Measurements from ENCODE around the gene KIRREL3.

KIRREL3 gene

DNA sequence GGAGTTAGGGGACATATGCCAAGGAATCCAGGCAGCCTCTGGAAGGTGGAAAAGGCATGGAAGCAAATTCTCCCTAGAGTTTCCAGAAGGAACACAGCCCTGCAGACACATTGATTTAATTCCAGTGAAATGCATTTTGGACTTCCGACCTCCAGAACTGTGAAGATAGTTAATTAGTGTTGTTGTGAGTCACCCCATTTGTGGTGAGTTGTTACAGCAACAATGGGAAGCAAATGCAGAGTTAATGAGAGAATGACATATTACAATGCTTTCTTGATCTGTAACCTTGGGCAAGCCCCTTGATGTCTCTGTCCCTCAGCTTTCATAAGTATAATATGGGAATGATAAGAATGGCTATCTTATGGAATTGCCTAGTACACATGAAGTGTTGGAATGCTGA lies 178.7 kb downstream of the KIRREL3 start:
- no peak for DNase-seq

- DNase-seq: no peak
Observed at GRCh38 chr11:126819194-126819593, 181.4 kb downstream of the KIRREL3 start.

DNA sequence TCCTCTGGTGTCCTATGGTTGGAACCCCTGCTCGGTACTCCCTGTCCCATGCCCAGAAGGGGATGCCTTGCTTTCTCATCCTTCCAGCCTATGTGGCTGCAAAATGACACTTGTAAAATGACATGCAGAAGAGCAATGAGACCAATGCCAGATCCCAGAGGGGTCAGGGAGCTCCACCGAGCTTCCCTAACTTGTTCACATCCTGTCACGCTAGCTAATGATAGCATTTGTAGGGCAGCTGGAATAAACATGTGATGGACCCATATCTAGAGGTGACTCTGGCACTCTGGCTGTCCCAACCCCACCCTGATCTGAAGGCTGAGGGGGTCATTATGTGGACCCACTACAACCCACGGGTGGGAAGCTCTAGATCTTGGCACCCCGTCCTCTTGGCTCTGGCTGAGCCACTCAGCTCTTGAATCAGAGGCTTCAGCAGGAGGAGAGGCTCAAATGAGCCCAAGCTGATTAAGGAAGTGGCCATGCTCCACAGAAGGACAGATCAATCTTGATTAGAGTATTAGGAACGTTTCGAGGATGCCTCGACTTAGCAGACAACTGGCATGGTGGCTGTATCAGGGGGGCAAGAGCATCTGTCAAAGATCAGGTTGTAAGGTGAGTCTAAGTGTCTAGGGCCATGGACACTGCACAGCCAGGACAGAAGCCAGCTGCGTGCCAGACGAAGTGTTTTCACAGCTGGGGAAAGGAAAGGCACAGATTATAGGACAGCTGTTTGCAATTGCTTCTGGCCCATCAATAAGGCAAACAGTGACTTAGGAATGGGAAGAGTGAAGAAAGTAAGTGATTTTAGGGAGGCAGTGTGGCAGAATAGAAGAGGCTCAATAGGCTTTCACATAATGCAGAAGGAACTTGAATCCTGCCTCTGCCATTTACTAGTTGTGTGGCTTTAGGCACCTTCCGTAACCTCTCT lies 182.8 kb downstream of the KIRREL3 start:
- DNase-seq: no peak

- DNase-seq: no peak
Observed at GRCh38 chr11:126817096-126817495, 183.5 kb downstream of the KIRREL3 start.

DNA sequence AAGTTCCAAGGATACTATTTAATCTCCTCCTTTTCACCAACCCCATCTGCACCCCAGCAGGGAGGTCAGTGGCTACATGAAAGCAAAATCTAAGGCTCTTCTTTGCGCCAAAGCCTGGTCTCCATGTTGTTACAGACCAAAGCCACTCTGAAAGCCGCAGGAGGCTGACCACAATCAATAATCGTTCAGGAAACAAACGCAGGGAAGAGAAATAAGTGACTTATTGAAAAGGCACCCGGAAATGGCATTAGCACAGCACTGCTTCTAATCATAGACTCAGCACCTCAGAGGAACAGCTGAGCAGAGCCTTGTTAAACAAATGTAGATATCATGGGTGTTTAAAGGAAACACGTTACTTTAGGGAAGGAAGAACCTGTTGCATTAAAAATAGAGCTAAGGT lies 183.9 kb downstream of the KIRREL3 start:
- no peak for DNase-seq

- DNase-seq: no peak
Observed at GRCh38 chr11:126815111-126815510, 185.5 kb downstream of the KIRREL3 start.

DNA sequence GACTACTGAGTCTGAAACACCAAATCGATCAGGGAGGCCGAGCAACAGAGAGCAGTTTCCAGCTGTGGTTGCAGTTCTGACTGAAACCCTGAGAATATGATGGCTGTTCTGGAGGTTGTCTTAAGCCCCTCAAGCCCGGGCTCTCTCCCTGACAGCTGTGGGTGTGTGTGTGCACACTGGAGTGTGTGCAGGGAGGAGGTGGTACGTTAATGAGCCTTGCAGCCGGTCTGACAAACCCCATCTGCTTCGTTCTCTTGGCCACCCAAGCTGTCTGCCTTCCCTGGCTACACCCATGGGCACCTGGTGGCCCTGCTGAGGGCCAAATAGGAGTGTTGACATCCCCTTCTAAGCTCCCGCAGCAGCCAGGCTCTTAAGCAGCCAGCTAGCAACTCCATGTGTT lies 189.8 kb downstream of the KIRREL3 start:
- no peak for DNase-seq

GRCh38 chr11:126809514-126810289 lies 190.9 kb downstream of the KIRREL3 start:
- no peak for DNase-seq

GRCh38 chr11:126808836-126809235 lies 191.7 kb downstream of the KIRREL3 start:
- no peak for DNase-seq

- DNase-seq: no peak
Observed at GRCh38 chr11:126808296-126808695, 192.3 kb downstream of the KIRREL3 start.

DNA sequence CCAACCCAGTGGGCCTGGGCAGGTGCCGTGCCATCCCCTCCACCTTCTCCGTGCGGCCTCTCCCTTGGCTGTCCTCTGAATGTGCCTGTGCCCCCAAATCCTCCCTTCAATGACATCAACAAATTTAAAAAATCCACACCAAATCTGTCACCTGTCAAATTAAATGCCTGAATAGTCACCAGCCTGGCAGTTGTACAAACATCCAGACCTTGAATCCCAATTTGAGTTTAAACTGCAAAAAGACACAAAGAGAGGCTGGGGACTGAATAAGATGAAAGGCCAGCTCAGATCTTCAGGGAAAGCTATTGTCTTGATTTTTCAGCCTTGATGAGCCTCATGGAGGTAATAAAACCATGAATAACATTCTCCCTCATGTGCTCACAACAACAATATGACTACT lies 194.7 kb downstream of the KIRREL3 start:
- DNase-seq: no peak

GRCh38 chr11:126804363-126804762 lies 196.2 kb downstream of the KIRREL3 start:
- DNase-seq: no peak

GRCh38 chr11:126800009-126800408 lies 200.6 kb downstream of the KIRREL3 start:
- no peak for DNase-seq

GRCh38 chr11:126797457-126798169 lies 203.0 kb downstream of the KIRREL3 start:
- DNase-seq: no peak

GRCh38 chr11:126793596-126793995 lies 207.0 kb downstream of the KIRREL3 start:
- peak; percentile 97 for DNase-seq

DNA sequence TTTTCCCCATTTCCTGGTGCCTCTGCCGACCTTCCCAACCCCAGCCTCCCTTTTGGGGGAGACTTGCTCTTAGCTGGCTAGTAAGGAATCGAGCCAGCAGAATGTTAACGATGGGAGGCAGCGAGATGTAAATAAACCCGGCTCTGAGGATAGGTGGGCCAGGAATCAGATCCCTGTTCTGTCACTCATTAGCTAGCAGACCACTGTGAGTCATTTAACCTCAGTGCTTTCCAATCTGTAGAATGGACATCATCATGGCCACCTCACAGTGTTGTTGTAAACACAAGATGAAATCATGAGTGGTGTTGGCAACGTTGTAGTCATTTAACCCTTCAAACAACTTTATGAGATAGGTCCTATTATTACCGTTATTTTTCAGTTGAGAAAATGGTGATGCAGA lies 208.6 kb downstream of the KIRREL3 start:
- DNase-seq: no peak

GRCh38 chr11:126791446-126791845 lies 209.1 kb downstream of the KIRREL3 start:
- DNase-seq: no peak

GRCh38 chr11:126790550-126791081 lies 210.0 kb downstream of the KIRREL3 start:
- peak; percentile 84 for DNase-seq

- DNase-seq: no peak
Observed at GRCh38 chr11:126782810-126783209, 217.8 kb downstream of the KIRREL3 start.

DNA sequence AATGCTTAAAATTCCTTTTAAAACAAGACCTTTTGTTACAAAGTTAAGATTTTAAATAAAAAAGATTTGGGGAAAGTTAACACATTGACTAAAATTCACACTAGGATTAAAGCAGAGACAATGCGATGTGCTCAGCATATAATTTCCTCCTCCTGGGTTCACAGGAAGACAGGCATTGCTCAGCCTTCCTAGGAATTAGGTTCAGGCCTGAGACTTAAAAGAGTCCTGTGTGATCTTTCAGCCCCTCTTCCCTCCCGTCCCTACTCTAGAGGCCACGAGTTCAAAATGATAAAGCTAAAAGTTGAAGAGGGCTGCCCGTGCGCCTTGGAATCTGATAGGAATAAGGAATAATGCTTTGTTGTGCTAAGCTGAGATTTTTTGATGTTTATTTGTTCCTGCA lies 218.6 kb downstream of the KIRREL3 start:
- no peak for DNase-seq

DNA sequence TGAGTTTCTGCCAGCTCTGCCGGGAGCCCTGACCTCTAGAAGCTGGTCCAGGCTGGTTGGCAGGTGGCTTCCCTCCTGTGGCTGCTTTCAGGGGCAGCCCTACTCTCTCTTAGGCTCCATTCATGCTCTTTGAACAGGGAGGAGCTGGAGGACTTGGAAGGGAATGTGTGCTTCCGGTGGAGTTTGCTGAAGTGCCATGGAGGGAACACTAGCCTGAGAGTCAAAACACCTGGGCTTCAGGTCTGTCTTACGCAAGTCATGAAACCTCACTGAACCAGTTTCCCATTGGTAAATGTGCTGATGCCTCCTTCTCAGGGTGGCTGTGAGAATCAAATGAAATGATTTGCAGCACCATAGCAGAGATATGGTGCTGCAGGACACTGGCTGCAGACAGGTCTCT lies 224.5 kb downstream of the KIRREL3 start:
- no peak for DNase-seq

DNA sequence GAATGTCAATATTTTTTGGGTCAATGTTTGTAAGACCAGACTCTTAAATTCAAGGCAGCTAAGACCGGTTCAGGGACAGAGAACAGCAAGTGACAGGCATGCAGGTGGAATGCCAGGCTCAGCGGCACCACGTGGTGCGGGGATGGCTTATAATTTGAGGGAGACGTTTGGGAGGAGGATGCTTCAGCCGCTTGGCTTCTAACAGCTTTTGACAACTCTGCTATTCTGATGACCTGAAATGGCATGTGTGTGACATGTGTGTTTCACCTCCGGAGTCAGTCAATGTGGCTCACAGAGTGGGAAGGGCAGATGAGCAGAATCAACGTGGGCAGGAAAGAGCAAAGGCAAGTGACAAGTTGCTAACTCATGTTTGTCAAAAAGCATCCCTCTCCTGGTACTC lies 228.3 kb downstream of the KIRREL3 start:
- no peak for DNase-seq

DNA sequence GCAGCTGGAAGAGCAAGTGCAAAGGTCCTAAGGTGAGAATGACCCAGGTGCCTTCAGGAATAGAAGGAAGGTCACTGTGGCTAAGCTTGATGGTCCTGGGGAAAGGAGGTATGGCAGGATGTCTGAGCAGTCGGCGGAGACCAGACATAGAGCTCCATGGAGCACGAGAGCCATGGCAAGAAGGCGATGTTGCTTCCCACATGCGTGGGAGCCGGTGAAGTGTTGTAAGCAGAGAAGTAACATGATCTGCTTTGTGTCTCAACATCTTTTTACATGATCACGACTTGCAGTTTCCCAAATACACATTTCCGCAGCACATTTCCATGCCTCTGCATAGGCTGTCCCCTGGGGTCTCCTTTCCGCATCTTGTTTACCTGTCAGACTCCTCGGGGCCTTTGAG lies 231.9 kb downstream of the KIRREL3 start:
- peak; percentile 91 for DNase-seq

Data from NCI-H526 treated with DMSO at 0.1 percent for 48 hours (cell line).